HS-27A (cell line): ENCODE measurements around the gene ZNF804B.

Experiments used
- DNase-seq: peaks from one replicate; pipeline ENCODE4 v3.0.0-alpha.2; 2012; ENCODE audit warnings: low read depth, missing footprints

The ZNF804B gene

GRCh38 chr7:88759230-88760135 lies at the start of gene ZNF804B:
TSS of gene ZNF804B (plus strand) at chr7:88759700. CDS start at chr7:88759977, 277 bp downstream.
- DNase-seq = no peak

DNA sequence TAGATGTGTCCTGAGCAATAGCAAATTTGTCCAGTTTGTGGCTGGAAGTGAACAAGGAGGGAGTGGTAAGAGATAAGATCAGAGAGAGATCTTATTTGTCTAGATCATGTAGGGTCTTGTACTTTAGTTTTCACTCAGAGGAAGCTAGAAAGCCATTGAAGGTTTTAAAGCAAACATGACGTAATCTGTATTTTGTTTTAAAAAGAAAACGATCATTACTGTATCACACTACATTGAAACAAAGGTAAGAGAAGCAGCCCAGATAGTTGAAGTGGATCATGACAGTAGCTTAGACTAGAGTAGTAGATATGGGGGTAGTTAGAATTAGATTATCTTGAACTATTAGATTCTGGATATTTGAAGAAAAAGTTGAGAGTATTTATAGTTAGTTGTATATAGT lies 23.6 kb upstream of the ZNF804B start:
- DNase-seq = no peak

DNA sequence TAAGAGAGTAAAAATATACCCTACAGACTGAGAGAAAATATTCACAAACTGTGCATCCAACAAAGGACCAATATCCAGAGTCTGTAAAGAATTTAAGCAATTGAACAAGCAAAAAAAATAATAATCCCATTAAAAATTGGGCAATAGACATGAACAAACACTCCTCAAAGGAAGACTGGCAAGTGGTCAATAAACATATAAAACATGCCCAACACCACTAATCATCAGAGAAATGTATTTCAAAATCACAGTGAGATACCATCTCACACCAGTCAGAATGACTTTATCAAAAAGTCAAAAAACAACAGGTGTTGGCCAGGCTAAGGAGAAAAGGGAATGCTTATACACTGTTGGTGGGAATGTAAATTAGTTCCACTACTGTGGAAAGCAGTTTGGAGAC lies 21.9 kb upstream of the ZNF804B start:
- no peak for DNase-seq

DNA sequence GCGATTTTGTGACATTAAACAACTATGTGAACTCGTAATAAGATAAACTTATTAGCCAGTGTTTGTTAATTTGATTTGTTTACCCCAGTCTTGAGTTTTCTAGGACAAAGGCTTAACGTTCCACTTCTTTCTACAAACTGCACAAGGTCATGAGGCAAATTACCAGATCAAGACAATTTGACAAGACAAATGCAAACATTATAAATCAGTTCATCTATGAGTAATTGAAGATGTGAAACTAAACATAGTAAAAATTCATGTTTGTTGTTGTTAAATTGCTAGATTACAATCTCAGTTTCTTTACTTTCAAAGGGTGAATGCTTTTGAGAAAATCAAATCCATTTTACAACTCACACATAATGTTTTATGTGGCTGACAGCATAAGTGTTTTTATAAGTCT lies 13.4 kb upstream of the ZNF804B start:
- no peak for DNase-seq

GRCh38 chr7:88756802-88757201 lies 2.7 kb upstream of the ZNF804B start:
- DNase-seq = no peak

GRCh38 chr7:88757371-88757770 lies 2.1 kb upstream of the ZNF804B start:
- DNase-seq = no peak

DNA sequence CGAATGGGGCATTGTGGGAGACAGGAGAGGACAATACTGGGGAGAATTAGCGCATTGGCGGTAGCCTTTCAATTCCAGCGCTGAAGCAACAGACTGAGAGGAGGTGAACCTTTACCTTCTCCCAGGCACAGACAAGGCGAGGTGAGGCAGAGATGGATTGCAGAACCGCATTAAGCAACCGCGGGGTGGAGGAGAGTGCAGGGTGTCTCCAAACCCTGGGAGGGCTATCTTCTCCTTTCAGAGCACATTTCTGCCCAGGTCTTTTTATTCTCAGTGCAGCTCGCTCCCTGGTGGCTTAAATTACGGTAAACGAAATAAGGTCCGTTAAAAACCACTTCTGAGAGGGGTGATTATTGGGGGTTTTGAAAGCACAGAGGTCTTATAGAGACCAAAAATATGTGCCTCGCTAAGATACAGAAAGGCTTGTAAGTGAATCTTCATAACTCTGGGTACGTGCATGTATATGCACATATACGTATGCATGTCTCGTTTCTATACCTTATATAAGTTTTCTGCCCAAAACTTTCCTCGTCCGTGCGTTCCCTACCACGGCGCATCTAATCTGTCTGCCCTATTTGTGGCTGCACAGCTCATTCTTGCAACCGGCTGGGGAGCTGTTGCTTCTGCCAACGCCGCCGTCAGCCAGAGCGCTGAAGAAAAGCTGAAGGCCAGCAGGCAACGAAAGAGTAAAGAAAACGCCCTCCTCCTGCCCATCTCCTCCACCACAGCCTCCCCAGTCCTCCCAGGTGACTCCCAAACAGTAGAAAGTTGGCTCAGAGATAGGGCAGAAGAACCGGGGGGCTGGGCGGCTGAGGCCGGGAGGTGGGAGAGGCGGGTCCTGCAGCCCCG lies 895 bp upstream of the ZNF804B start:
- no peak for DNase-seq

- DNase-seq = no peak
Observed at GRCh38 chr7:88760136-88760515, 626 bp downstream of the ZNF804B start.

DNA sequence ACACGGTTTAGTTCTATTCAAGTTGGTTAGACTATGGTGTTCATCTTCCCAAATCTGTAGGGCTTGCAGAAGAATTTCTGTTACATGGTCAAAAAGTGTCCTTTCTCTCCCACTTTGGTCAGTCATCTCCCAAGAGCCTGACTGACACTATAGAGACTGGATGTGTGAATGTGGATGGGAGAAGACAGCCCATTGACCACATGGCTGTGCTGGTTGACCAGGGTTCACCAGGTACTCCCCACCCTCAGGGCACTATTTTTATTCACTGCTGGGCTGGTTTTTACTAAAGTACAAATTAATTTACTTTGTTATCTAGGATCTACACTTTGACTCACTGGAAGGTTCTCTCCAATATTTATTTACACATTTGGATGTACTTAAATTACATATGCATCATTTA lies 2.3 kb downstream of the ZNF804B start:
- DNase-seq = no peak

- no peak for DNase-seq
Observed at GRCh38 chr7:88771417-88771816, 11.9 kb downstream of the ZNF804B start.

DNA sequence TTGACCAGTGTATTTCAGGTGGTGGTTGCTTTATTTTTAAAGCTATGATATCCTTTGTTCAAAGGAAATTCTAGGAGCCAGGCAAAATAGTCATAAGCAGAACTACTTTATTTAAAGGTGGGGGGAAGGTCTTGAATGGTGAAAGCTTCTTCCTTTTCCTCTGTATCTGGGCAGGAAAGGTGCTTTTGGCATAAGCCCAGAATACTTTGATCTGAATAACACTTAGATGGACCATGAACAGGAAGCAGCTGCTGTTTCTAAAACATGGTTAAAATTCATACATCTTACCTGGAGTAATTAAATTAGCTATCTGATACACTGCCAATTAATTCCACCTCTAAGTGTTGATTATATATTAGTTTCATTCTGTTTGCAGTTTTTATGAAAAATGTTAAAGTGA lies 13.3 kb downstream of the ZNF804B start:
- DNase-seq = no peak

GRCh38 chr7:88775838-88776237 lies 16.3 kb downstream of the ZNF804B start:
- no peak for DNase-seq

- DNase-seq = no peak
Observed at GRCh38 chr7:88787777-88788176, 28.3 kb downstream of the ZNF804B start.

GRCh38 chr7:88789480-88790064 lies 30.1 kb downstream of the ZNF804B start:
- DNase-seq = no peak

DNA sequence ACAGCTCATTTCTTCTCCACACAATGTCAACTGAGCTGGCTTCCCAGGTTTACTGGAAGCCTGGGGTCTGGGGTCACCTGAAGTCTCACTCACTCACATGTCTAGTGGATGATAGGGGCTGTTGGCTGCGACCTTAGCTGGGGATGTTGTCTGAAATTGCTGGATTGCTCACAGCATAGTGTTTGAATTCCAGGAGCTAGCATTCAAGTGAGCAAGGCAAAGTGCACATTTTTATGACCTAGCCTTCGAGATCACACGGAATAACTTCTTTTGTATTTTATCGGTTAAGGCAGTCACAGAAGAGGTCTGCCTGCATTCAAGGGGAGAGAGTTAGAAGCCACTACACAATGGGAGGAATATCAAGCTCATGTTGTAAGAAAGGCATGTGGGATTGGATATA lies 32.4 kb downstream of the ZNF804B start:
- DNase-seq = no peak

GRCh38 chr7:88792361-88792760 lies 32.9 kb downstream of the ZNF804B start:
- no peak for DNase-seq

DNA sequence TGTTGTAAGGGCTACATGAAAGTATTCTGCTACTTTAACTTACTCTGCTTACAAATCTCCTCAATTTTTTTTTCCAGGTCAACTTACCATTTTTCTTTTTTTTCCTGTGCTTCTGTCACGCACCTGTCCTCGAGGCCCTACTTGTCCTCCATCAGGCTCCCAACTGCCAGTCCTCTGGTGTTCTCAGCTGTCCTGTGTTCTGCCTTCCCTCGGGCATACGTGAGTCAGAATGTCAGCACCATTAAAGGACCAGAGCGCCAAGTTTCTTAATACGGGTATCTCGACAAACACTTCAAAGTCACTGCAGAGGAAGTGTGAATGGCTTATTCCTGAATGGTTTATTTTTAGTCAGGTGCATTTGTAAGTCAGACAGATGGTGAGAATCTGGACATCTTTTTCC lies 36.1 kb downstream of the ZNF804B start, which contains the start of gene TEX47:
TSS of gene TEX47 (minus strand) at position 185 of the 400 bp plus-strand sequence. CDS start 795 bp downstream, outside the sequence.
- no peak for DNase-seq

DNA sequence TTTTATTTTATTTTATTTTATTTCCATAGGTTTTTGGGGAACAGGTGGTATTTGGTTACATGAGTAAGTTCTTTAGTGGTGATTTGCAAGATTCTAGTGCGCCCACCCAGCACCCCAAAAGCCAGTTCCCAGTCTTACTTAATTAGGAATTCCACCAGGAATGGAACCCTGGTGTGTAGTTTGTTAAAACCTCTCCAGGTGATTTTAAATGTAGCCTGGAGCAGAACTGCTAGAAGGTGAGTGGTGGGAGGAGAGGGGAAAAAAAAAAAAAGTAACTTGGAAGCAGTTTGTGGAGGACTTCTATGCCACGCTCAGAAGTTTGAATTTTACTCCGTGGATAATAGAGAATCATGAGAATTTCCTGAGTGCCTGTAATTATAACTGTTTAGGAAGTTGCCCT lies 41.5 kb downstream of the ZNF804B start:
- DNase-seq = no peak

DNA sequence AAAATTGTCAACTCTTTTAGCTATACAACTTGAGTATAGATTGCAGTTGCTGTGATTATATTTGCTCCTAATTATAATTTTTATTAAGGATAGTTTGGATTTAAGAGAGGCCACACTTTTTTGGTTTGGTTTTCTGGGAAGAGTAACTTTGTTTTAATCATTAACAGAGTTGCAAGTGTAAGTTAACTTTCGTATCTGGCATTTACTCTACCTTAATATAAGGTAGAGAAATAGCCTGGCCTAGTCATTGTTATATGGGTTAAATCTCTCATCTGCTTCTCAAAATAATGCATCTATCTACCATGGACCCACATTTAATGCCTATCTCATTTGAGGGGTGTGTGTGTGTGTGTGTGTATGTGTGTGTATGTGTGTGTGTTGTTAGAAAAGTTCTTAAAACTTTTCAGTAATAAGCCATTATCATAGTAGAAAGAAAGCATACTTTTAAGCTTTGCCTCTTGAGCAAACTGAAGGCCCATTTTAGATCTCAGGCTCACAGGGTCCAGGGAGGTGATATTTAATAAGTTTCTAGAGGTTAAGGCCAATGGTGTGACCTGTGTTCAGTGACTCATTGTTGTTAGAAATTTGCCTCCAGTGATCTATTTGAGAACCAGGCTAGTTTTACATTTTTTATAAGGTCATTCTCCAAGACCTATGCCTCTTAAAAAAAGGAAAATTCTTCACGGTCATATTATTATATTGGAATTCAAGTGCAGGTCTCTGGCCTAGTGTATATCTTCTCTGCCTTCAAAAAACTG lies 47.0 kb downstream of the ZNF804B start:
- DNase-seq = no peak

DNA sequence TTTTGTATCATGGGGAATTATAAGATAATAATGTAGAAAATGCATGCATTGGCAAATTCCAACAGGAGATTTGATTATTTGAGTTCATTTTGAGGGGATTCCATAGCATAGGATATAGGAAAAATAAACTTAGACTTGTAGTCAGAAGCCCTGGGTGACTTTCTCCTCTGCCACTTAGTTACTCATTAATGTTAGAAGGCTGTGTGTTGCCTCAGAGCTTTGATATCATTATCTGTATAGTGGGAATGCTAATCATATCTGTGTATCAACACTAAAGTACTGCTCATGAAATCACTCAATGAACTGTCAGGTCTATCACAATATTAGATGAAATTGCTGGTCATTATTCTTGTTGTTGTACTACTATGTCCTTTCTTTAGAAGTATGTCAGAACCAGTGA lies 59.1 kb downstream of the ZNF804B start:
- DNase-seq = no peak

- DNase-seq = no peak
Observed at GRCh38 chr7:88826222-88826621, 66.7 kb downstream of the ZNF804B start.
